IPS DF 6.9 (cell line): Measurements from ENCODE around the gene LAMA5.

Source experiments
- DNase-seq: peaks from one replicate; pipeline ENCODE4 v3.0.0-alpha.2; 2013; ENCODE audit warnings: low read depth, low spot score
- H3K27ac ChIP-seq: one replicate; pipeline ENCODE4 v1.5.1; 2013; ENCODE audit warnings: low read length, control low read depth
- H3K27me3 ChIP-seq: 2 replicates; pipeline ENCODE4 v1.6.1; 2013; ENCODE audit warnings: mild to moderate bottlenecking, low read length; ENCODE audit not compliant: control insufficient read depth, insufficient read depth
- H3K36me3 ChIP-seq: 2 replicates; pipeline ENCODE4 v1.6.1; 2013; ENCODE audit warnings: low read length; ENCODE audit not compliant: control insufficient read depth, insufficient read depth
- H3K4me1 ChIP-seq: 2 replicates; pipeline ENCODE4 v1.6.1; 2013; ENCODE audit warnings: low read length; ENCODE audit not compliant: control insufficient read depth, insufficient read depth
- H3K4me3 ChIP-seq: 2 replicates; pipeline ENCODE4 v1.5.1; 2013; ENCODE audit warnings: mild to moderate bottlenecking, low read length
- H3K9me3 ChIP-seq: 2 replicates; pipeline ENCODE4 v1.6.1; 2013; ENCODE audit warnings: low read length, inconsistent platforms; ENCODE audit not compliant: control insufficient read depth, insufficient read depth
- WGBS: extraction: QIAGEN DNeasy Blood & Tissue Kit; methylation state at CpG from one replicate; pipeline ENCODE4 v1.1.7; 2013; ENCODE audit warnings: mixed read lengths, missing lambda C conversion rate; ENCODE audit not compliant: insufficient read length, insufficient coverage; 5-methylcytosine and 5-hydroxymethylcytosine counted together

The LAMA5 gene

DNA sequence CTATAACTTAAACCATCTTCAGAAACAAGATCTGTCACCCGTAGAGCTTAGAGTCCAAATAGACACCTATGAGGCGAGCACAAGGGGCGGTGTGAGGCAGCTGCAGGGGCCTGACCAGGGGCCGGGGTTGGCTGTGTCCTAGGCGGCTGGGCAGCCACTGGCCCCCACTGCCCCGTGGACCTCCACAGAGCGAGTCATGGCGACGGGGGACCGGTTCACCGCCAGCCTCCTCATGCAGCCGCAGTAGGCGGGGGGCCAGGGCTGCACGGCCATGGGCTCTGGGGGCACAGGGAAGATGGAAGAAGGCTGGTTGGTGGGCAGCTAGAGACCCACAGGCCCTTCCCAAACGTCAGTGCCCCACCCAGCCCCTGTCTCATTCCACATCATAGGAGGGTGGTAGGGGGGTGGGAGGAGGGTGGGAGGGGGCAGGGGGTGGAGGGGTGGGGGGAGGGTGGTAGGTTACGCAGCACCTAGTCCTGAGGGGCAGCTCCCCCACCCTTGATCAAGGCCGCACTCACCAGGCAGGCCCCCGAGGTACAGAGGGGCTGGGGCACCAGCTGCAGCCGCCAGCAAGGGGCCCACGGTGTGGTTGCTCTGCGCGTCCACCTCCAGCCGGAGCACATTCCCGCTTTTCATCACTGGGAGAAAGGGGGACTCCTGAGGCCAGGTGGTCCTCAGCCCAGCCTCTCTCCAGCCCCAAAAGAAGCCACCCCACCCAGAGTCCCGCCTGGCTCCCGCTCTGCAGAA is 57.7 kb downstream of the LAMA5 start:
- Histone ChIP-seq H3K27ac (no peak overlapping the region), H3K4me1 (no peaks in the 10 kb centered on the region), H3K27me3 (no peaks in the 10 kb centered on the region), H3K36me3 (peaks cover 89% of the 10 kb centered on the region), H3K9me3 (no peaks in the 10 kb centered on the region), H3K4me3 (no peak overlapping the region)
- no peak for DNase-seq
- WGBS, result no CpG with 5 or more reads among the region's 26 CpGs

GRCh38 chr20:62308102-62308822 is 58.9 kb downstream of the LAMA5 start:
- Histone ChIP-seq H3K4me3 (no peak overlapping the region), H3K27me3 (no peaks in the 10 kb centered on the region), H3K27ac (no peak overlapping the region), H3K9me3 (no peaks in the 10 kb centered on the region), H3K4me1 (peaks cover 3% of the 10 kb centered on the region; the same call in 1 of the 2 replicates), H3K36me3 (peaks cover 81% of the 10 kb centered on the region)
- no CpG with 5 or more reads among the region's 29 CpGs for WGBS
- DNase-seq, result no peak

GRCh38 chr20:62307226-62308101 is 59.6 kb downstream of the LAMA5 start:
- H3K9me3 ChIP-seq, result no peaks in the 10 kb centered on the region
- DNase-seq, result no peak
- peaks cover 3% of the 10 kb centered on the region; the same call in 1 of the 2 replicates for H3K4me1 ChIP-seq
- no CpG with 5 or more reads among the region's 42 CpGs for WGBS
- H3K27me3 ChIP-seq, result no peaks in the 10 kb centered on the region
- H3K36me3 ChIP-seq, result peaks cover 73% of the 10 kb centered on the region
- H3K27ac ChIP-seq, result no peak overlapping the region
- H3K4me3 ChIP-seq, result no peak overlapping the region

DNA sequence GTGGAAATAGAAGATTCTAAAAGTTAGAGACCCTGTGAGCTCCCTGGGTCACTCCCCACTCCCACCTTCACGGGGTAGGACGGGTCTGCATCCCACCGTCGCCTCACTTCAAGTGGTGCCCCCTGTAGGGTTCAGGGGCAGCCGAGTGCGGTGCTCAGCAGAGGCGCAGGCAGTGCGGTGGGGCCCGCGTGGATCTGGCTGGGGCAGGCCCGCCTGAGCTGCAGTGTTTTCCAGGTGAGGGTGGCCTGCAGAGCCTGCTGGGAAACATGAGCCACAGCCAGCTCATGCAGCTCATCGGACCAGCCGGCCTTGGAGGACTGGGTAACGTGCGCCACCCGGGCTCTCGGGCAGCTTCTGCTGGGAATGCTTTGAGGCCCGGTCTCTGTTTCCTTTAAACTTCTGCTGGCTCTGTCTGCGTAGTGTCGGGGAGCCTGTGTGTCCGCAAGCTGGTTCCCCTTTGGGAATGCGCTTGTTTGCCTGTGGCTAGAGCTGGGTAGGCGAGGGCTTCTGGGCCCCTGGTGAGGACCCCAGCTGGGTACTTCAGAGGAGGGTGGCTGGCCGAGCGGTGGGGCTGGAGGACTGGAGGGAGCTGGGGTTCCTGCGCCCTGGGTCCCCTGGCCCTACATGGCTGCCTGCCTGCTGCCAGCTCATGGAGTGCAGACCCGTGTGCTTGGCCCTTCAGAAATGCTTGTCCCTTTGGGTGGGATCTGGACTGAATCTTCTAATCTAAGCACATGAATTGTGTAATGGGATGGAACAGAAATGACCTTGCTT is 60.5 kb downstream of the LAMA5 start:
- H3K9me3 ChIP-seq, result no peaks in the 10 kb centered on the region
- H3K4me3 ChIP-seq, result no peak overlapping the region
- WGBS, result no CpG with 5 or more reads among the region's 27 CpGs
- no peak for DNase-seq
- peaks cover 66% of the 10 kb centered on the region for H3K36me3 ChIP-seq
- peaks cover 3% of the 10 kb centered on the region; the same call in 1 of the 2 replicates for H3K4me1 ChIP-seq
- H3K27me3 ChIP-seq, result no peaks in the 10 kb centered on the region
- no peak overlapping the region for H3K27ac ChIP-seq

GRCh38 chr20:62305765-62306413 is 61.2 kb downstream of the LAMA5 start:
- H3K4me3 ChIP-seq, result no peak overlapping the region
- H3K36me3 ChIP-seq, result peaks cover 59% of the 10 kb centered on the region
- H3K9me3 ChIP-seq, result no peaks in the 10 kb centered on the region
- WGBS, result no CpG with 5 or more reads among the region's 33 CpGs
- H3K27ac ChIP-seq, result no peak overlapping the region
- no peak for DNase-seq
- H3K4me1 ChIP-seq, result peaks cover 3% of the 10 kb centered on the region; the same call in 1 of the 2 replicates
- H3K27me3 ChIP-seq, result no peaks in the 10 kb centered on the region

GRCh38 chr20:62305149-62305764 is 61.9 kb downstream of the LAMA5 start:
- no peaks in the 10 kb centered on the region for H3K9me3 ChIP-seq
- no peak for DNase-seq
- WGBS, result no CpG with 5 or more reads among the region's 18 CpGs
- H3K4me3 ChIP-seq, result no peak overlapping the region
- H3K36me3 ChIP-seq, result peaks cover 53% of the 10 kb centered on the region
- no peaks in the 10 kb centered on the region for H3K27me3 ChIP-seq
- peaks cover 3% of the 10 kb centered on the region; the same call in 1 of the 2 replicates for H3K4me1 ChIP-seq
- H3K27ac ChIP-seq, result no peak overlapping the region

- no CpG with 5 or more reads among the region's 29 CpGs for WGBS
- Histone ChIP-seq H3K27me3 (no peaks in the 10 kb centered on the region), H3K36me3 (peaks cover 49% of the 10 kb centered on the region), H3K9me3 (no peaks in the 10 kb centered on the region), H3K4me1 (peaks cover 3% of the 10 kb centered on the region; the same call in 1 of the 2 replicates), H3K27ac (no peak overlapping the region), H3K4me3 (peak overlapping the region; percentile 94; the same call in 1 of the 2 replicates)
- no peak for DNase-seq
Observed at GRCh38 chr20:62304331-62305148, 62.6 kb downstream of the LAMA5 start.

DNA sequence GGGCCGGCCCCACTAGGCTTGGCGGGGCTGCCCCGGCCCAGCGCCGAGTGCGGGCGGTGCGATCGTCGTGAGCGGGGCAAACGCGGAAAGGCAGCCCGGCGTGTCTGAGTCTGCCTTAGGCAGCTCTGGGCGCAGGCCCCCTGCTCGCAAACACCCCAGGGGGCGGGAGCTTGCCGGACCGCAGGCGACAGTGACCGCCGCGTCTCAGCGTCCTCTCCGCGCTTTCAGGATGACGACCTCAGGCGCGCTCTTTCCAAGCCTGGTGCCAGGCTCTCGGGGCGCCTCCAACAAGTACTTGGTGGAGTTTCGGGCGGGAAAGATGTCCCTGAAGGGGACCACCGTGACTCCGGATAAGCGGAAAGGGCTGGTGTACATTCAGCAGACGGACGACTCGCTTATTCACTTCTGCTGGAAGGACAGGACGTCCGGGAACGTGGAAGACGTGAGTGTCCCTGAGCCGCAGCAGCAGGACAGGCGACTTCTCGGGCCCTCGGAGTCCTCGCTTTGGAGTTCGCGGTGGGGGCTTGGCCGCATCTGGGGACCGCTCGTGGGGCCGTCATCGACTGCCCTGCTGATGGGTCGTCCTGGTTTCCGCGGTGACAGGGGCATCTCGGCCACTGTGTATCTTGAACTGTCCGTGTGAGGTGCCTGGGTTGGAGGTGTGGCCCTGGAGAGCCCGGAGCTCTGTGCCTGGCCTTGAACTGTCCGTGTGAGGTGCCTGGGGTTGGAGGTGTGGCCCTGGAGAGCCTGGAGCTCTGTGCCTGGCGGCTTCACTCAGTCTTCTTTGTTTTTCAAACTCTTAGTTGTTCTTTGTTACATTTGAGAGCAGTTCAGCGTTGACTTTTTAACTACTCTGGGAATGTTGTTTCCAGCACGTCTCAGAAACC is 63.5 kb downstream of the LAMA5 start:
- Histone ChIP-seq H3K27ac (no peak overlapping the region), H3K27me3 (no peaks in the 10 kb centered on the region), H3K4me1 (peaks cover 3% of the 10 kb centered on the region; the same call in 1 of the 2 replicates), H3K36me3 (peaks cover 43% of the 10 kb centered on the region), H3K4me3 (peak overlapping the region; percentile 94), H3K9me3 (no peaks in the 10 kb centered on the region)
- no CpG with 5 or more reads among the region's 66 CpGs for WGBS
- DNase-seq, result no peak
